Activated T-cell treated with anti-CD3 and anti-CD28 coated beads, Interleukin-2, amount 50 U/mL, for 48 hours (primary cell): Measurements from ENCODE around the gene PDGFC.

Source experiments
- DNase-seq, 2 experiments: peaks; one replicate each; pipeline ENCODE4 v3.0.0-alpha.2; 2020

The PDGFC gene

DNA sequence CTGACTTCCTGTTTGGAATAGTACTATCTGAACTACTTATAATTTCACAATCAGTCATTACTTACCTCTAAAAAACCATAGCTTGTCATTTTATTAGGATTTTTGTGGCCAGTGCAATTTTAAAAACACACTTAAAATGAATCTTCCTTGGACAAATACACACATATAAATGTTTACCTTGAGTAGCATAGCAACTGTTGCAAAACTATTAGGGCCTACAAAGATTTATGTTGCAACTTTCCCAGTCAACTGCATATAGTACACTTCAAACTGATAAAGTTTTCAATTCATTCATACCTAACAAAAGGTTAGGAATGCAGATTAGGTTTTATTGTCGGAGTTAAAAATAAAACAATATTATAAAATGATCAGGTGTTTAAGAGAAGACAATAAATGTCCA lies 193.0 kb downstream of the PDGFC start:
- no peak for DNase-seq

DNA sequence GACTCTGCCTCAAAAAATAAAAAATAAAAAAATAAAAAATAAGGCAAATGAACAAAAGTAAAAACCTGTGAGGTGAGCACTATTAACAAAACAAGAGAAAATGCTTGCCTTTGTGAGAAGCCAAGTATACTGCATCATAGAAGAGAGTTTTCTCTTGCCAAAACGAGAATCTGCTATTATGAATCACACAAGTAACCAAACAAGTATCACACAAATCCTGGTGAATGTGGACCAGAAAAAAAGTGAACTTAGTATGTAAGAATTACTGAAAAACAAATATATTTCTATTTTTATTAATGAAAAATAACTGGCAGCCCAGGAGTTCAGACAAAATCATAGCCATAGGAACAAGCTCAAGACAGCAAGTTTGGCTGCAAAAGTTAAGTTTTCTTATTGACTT lies 193.5 kb downstream of the PDGFC start:
- DNase-seq = no peak

DNA sequence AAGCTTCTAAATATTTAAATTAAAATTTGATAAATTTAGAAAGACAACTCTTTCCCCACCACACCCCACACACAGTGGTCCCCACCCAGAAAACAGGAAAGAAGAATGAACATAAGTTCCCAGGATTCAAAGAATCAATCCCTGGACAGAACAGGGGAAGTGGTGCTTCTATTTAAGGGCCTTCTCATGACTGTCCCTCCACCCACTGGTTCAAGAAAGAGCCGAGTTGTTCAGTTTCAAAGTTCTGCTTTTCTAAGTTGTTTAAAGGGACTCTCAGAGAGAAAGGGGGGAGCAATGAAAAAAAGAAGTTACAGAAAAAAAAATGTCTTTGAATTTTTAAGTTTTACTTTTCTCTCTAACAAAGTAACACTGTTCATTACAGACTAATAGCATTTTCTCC lies 195.8 kb downstream of the PDGFC start:
- DNase-seq = no peak

DNA sequence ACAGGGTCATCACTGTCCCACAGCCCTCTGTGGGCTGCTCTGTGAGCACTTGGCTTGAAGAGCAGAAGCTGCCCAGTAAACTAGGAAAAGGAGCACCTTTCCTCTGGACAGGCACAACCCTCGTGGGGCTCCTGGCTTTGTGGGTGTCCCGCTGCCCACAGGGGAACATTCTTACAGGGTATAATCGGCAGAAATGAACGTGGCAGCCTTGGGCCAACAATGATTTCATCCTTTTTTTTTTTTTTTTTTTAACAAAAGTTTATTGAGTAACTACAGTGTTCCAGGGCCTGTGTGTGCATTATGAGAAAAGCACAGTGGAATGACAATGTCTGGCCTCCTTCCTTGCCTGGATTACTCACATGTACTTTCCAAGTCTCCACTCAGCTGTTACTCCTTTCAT lies 197.2 kb downstream of the PDGFC start:
- DNase-seq = no peak

DNA sequence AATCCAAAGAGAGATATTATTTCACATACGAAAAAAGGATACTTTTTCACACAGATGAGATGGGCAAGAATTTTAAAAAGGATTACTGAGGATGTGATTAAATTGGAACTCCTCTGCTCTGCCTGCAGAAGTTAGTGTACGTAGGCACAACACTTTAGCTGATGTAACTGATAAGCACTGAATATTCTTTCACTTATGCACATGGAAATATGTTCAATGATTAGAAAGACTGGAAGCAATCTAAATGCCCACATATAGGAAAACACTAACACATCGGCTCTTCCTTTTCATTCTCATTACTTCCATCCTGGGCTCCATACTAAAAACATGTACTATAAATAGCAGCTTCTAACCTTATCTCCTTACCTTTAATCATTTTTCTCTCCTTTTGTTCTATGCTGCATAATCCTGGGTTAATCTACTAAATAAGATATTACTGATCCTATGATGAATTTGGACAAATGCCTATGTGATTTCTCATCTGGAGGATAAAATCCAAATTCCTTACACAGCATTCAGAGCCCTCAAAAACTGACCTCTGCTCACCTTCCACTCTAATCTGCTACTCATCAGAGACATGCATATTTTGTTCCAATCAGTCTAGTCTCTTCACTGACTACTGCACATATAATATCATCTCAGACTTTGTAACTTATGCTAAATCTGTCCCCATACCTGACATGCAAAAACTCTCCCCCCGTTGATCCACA lies 197.8 kb downstream of the PDGFC start:
- no peak for DNase-seq

DNA sequence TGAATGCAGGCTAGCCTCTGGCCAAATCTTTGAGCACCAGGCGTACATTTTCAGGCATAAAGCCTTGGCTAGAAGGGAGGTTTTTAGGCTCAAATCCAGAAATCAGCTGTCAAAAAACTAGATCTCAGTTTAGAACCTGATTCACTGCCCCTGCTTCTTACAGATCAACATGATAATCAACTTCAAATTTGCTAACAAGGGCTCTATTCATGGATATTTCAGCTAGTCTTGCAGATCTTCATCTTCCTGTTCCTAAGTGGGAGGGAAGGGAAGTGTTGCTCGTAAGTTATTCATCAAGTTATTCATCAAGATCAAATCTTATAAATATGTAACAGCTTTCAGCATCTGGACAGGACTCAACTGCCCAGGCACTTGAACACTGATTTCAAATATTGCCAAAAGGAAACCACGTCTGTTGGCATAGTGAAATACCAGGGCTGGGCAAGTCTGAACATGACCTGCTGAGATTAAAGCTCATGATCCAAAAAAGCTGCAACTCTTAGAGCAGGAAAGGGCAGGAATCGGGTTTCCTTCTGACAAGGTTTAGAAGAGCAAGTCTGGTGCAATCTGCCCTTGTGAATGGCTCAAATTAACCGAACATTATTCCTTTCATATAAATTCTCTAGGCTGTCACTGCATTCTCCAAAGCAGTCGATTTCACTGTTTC lies 200.3 kb downstream of the PDGFC start:
- no peak for DNase-seq

GRCh38 chr4:156770140-156770539 lies 201.5 kb downstream of the PDGFC start:
- no peak for DNase-seq

GRCh38 chr4:156767911-156768415 lies 203.6 kb downstream of the PDGFC start:
- DNase-seq = no peak

DNA sequence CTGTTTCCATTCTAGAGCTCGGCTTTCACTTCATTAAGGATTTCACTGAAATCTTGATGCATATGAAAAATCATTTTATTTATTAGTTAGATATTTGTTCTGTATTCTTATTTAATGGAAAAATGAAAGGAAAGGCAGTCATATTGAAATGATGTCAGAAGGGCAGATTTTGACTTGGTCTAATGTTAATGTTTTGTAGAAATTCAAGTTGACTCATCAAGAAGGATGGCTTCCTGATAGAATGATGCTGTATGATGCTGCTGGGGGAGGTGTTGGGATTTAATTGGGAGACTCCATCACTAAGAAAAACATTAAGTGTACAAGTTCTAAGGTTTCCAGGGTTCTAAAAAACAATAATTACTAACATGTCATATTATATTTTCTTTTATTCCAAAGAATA lies 204.8 kb downstream of the PDGFC start:
- no peak for DNase-seq

DNA sequence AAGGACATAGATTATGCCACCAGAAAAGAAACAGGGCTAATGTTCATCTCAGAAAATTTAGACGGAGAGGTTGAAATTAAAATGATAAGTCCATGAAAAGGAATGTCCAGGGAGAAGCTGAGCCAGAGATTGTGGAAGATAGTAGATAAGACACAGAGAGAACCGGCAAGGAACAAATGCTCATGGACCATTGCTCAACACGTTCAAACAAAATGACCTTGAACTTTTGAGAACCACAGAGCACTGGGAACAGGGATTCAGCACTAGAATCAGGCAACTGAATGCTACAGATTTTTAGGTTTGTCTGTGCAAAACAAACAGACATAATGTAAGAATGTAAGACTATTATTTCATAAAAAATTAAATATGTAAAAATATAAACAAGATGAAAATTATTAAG lies 206.3 kb downstream of the PDGFC start:
- no peak for DNase-seq

- DNase-seq = no peak
Measured at GRCh38 chr4:156764846-156765245, 206.8 kb downstream of the PDGFC start.

DNA sequence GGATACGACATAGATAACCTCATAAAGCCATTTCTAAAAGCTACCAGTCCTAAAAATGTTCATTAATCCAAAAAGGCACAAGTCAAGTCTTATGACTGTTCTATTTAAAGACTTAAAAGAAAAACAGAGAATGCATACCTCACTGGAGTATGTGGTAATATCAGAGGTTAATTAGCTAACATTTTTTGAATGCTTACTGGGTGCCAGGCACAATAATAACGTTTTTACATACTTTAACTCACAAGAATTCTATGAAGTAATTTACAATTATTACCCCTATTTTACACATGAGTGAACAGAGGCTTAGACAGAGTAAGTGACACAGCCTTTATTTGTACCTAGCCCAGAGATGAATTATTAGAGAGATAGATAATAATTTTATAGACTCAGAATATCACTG lies 207.5 kb downstream of the PDGFC start:
- DNase-seq = no peak

- DNase-seq = no peak
Measured at GRCh38 chr4:156763511-156763910, 208.1 kb downstream of the PDGFC start.

DNA sequence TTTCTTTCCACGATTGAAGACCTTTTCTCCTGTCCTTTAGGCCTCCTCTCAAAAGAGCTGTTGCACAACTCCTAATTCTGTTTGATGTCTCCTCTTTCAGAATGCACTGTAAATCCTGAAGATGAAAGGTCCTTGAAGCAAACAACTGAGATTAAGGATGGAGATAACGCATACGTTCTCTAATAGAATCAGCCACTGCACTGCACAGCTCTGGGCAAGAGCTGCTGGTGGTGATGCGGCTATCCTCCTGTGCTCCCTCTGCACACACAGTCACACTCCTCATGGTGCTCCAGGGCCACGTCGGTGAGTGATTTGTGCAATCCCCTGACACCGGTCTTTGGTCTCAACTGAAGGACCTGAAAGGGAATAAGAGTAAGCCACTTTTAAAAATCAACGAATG lies 208.7 kb downstream of the PDGFC start:
- DNase-seq = no peak

DNA sequence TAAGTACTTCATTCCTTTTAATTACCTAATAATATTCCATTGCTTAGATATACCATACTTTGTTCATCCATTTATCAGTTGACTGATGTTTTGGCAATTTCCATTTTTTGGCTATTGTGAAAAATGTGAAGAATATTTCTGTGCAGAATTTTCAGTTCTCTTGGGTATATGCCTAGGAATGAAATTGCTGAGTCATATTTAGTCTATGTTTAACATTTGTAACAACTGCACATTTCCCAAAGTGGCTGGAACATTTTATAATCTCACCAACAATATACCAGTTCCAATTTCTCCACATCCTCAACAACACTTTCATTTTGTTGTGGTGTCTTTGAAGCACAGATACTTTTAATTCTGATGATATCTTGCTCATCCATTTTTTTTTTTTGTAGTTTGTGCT lies 215.5 kb downstream of the PDGFC start:
- no peak for DNase-seq

GRCh38 chr4:156754832-156755570 lies 216.6 kb downstream of the PDGFC start:
- DNase-seq = no peak

GRCh38 chr4:156751486-156751885 lies 220.1 kb downstream of the PDGFC start:
- DNase-seq = no peak

DNA sequence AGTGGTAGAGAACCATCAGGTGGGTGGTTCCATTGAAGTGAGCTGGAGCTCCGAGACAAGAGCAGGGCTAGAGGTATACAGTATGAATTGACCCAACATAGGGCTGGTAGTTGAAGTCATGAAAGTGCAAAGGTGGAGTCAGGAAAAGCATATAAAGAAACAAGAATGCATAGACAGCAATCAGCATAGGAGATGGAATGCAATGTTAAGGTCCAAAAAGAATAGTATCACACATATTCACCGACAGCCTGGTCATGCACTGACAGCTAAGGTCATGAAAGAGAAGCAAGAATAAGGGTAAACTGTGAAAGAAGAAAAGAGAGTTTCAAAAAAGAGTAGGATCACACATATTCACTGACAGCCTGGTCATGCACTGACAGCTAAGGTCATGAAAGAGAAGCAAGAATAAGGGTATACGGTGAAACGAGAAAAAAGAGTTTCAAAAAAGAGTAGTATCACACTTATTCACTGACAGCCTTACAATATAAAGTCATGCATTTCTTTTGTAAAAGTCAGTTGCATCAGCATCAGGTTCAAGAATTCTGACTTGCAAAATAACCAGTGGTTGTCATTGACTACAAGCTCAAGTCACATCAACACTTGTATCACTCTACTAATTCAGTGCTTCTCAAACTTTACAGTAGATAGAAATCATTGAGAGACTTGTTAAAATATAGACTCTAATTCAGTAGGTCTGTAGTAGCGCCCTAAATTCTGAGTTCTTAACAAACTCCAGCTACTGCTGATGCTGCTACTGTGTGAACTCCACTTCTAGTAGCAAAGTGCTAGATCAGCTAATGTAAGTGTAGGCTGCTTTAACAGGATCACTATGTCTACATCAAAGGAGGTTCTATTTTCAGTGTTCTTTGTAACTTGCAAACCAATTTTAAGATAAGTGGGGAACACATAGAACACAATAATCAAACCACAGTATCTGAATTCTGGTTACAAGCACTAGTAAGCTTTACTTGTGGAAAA lies 221.9 kb downstream of the PDGFC start:
- DNase-seq = no peak

DNA sequence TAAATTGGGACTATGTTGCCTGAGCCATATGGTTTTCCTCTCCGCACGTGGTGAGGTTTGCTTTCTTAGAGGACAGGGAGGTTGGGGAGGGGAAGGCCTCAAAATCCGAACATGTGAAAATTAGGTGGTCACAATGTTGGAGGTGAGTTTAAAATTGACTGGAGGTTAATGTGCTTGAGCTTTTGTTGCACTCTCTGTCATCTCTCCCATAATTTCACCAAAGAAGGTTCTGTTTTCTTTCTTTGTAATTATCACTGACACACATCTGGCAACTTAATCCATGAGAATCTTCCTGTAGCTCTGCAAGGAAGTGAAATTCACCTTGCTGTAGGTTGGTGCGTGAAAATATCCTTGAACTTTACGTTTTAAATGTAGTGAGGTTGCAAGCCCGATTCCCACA lies 225.5 kb downstream of the PDGFC start:
- DNase-seq = no peak

GRCh38 chr4:156738766-156739165 lies 232.8 kb downstream of the PDGFC start:
- DNase-seq = no peak

DNA sequence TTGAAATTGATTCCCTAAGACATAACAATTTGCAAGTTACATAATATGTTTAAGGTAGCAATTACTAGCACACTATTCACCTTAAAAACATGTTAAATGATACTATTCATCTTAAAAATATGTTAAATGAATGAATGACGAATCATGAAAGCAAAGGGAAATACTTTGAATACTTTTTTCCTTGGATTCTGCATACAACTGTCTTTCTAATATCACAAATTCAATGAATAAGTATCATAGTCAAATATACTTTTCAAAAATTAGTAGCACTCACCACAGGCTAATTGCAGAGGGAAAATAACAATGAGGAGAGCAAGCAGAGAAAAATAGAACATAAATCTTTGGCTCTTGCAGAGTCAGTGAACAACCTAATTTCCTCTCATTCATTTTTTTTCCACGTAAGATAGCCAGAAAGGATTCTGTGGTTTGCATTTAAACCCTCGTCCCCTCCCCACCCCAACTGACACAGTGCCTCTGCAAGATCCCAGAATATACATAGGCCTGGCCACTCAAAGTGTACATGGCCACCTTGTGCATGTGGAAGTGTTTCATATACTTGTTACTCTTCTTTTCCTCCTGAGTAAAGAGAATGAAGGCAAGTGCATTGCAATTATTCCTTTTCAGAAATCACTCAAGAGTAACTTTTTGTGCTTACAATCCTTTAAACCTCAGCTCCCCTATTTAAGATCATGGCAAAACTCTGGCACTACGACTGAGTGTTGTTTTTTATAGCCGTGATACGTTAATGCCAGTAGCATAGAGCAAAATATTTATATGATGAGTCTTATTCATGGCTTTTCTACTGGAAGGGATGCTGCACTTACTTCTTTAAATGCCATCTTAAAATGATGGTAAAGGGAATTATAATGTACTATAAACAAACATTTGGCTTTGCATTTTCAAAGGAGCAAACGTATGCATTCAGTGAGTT lies 236.4 kb downstream of the PDGFC start:
- no peak for DNase-seq

- DNase-seq = no peak
Measured at GRCh38 chr4:156733582-156733981, 238.0 kb downstream of the PDGFC start.
